OCI-LY7 (cell line): ENCODE measurements around the gene HMCN1. TPM values are rescaled to one million over a fixed set of nuclear protein-coding genes. Genes with fewer than 3 reads are reported as not detected.

Experiments
- BruUV-seq: library from RNA; stranded (reverse); fragments of 400-500 nt; replicated peaks from 2 replicates; lab custom pipeline; 2021; lab: Mats Ljungman, UMichigan
- CTCF ChIA-PET: fragments of 300-600 bp; sonication (Branson Sonifier 250); formaldehyde crosslinking; loops from one replicate; lab custom pipeline; 2022; ENCODE audit warnings: antibody characterized with exemption; ENCODE audit not compliant: unreplicated experiment; lab: Charles Lee
- POLR2A ChIA-PET: fragments of 300-600 bp; sonication (Branson Sonifier 250); formaldehyde crosslinking; loops from one replicate; lab custom pipeline; 2022; ENCODE audit warnings: antibody characterized with exemption; lab: Charles Lee
- DNase-seq: peaks from one replicate; pipeline ENCODE4 v3.0.0-alpha.2; 2015; ENCODE audit warnings: low spot score
- H2AFZ ChIP-seq: fragments of 200-600 bp; sonication (generic), shearing (Covaris generic); 2 replicates; pipeline ENCODE4 v1.6.1; 2014; ENCODE audit warnings: mild to moderate bottlenecking, antibody characterized with exemption, low read length, moderate library complexity
- H3K27ac ChIP-seq: fragments of 200-600 bp; sonication (generic); 2 replicates; pipeline ENCODE4 v1.5.1; 2014; ENCODE audit warnings: mixed run types, low read depth, mild to moderate bottlenecking, moderate library complexity, low read length, inconsistent platforms; ENCODE audit not compliant: poor library complexity, severe bottlenecking
- H3K36me3 ChIP-seq: fragments of 200-600 bp; sonication (generic); 2 replicates; pipeline ENCODE4 v1.6.1; 2014; ENCODE audit warnings: mild to moderate bottlenecking, antibody characterized with exemption, low read length, moderate library complexity, mixed read lengths; ENCODE audit not compliant: insufficient read depth
- H3K4me1 ChIP-seq: fragments of 200-600 bp; sonication (generic); 2 replicates; pipeline ENCODE4 v1.5.1; 2014; ENCODE audit warnings: mild to moderate bottlenecking, low read length; ENCODE audit not compliant: insufficient read depth, poor library complexity, severe bottlenecking
- H3K4me2 ChIP-seq: fragments of 200-600 bp; sonication (generic); 2 replicates; pipeline ENCODE4 v1.6.1; 2014; ENCODE audit warnings: mild to moderate bottlenecking, low read length
- H3K4me3 ChIP-seq: fragments of 200-600 bp; sonication (generic); 2 replicates; pipeline ENCODE4 v1.5.1; 2014; ENCODE audit warnings: mild to moderate bottlenecking, low read depth, low read length; ENCODE audit not compliant: poor library complexity, severe bottlenecking
- H3K79me2 ChIP-seq: fragments of 200-600 bp; sonication (generic); 2 replicates; pipeline ENCODE4 v1.6.1; 2016; ENCODE audit warnings: low read depth, mild to moderate bottlenecking, low read length, moderate library complexity, mixed read lengths; ENCODE audit not compliant: insufficient read depth
- H3K9me2 ChIP-seq: fragments of 200-600 bp; sonication (generic); 2 replicates; pipeline ENCODE4 v1.6.1; 2016; ENCODE audit warnings: mild to moderate bottlenecking, low read length, mixed read lengths; ENCODE audit not compliant: insufficient read depth
- H3K9me3 ChIP-seq: fragments of 200-600 bp; sonication (generic); 2 replicates; pipeline ENCODE4 v1.6.1; 2014; ENCODE audit warnings: mild to moderate bottlenecking, mixed run types, low read length, mixed read lengths
- H4K20me1 ChIP-seq: fragments of 200-600 bp; sonication (generic); 2 replicates; pipeline ENCODE4 v1.6.1; 2014; ENCODE audit warnings: mild to moderate bottlenecking, antibody characterized with exemption, low read length, moderate library complexity, mixed read lengths; ENCODE audit not compliant: insufficient read depth
- EZH2phosphoT487 ChIP-seq: fragments of 200-600 bp; sonication (generic); IDR thresholded peaks from 2 replicates; pipeline ENCODE4 v1.6.1; 2018; ENCODE audit warnings: low read depth, borderline replicate concordance, mild to moderate bottlenecking, mixed run types, antibody characterized with exemption, low read length, moderate library complexity, mixed read lengths
- intact Hi-C: fragments of 100-400 bp; cut with micrococcal nuclease; formaldehyde crosslinking; loops from one replicate; pipeline ENCODE4 v1.10.0; 2022; ENCODE audit not compliant: unreplicated experiment
- total RNA-seq, 2 experiments: library from RNA; depleted of rRNA in 1 of 2; stranded (reverse); fragments of >200 nt in 1 of 2; shearing (Covaris generic) in 1 of 2; gene quantifications; 2 replicates each; pipeline ENCODE4 v1.2.3, GENCODE V29; 2014 to 2022
- TF ChIP-seq, protein P1 (sequence below): fragments of 200-600 bp; sonication (generic); conservative IDR thresholded peaks from 2 replicates; pipeline ENCODE4 v1.5.1; 2014; ENCODE audit warnings: mild to moderate bottlenecking, antibody characterized with exemption, low read length, moderate library complexity, mixed read lengths

HMCN1 gene
- total RNA-seq, 2 experiments from 2014 or later = 0.02 TPM; not detected in 1

DNA sequence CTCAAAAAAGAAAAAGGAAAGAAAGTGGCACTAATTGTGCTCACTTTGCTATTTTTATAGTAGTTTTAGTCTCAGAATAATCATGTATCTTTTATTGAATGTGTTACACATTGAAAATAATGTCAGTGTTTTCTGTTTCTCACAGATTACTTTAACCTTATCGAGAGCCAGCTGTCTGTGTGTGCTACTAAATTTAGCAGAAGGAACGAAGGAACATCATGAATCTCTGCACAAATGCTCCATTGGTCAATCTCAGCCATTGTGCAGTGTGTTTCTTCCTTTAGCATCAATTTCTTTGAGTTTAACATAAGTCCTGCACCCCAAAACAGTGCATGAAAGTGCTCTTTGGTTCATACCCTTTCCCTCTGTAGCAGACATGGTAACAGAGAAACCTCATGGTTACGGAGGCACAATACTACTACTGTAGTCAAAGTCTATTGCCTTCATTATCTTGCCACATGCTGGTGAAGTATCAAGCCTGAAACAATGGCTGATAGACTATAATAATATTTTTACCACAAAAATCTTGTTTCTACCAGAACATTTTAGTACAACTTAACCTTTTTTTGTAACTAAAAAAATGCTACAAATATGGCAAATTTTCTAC lies 310.0 kb downstream of the HMCN1 start:
- no peaks in the 10 kb centered on the region for H3K9me3 ChIP-seq
- POLR2A ChIA-PET = no interaction called here
- TF ChIP-seq, protein P1, sequence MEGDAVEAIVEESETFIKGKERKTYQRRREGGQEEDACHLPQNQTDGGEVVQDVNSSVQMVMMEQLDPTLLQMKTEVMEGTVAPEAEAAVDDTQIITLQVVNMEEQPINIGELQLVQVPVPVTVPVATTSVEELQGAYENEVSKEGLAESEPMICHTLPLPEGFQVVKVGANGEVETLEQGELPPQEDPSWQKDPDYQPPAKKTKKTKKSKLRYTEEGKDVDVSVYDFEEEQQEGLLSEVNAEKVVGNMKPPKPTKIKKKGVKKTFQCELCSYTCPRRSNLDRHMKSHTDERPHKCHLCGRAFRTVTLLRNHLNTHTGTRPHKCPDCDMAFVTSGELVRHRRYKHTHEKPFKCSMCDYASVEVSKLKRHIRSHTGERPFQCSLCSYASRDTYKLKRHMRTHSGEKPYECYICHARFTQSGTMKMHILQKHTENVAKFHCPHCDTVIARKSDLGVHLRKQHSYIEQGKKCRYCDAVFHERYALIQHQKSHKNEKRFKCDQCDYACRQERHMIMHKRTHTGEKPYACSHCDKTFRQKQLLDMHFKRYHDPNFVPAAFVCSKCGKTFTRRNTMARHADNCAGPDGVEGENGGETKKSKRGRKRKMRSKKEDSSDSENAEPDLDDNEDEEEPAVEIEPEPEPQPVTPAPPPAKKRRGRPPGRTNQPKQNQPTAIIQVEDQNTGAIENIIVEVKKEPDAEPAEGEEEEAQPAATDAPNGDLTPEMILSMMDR = no peak
- no peak for TF ChIP-seq EZH2phosphoT487
- CTCF ChIA-PET = no interaction called here
- no peaks in the 10 kb centered on the region for H3K9me2 ChIP-seq
- BruUV-seq = no TSS peak
- no peak overlapping the region for H2AFZ ChIP-seq
- no peaks in the 10 kb centered on the region for H4K20me1 ChIP-seq
- no peak overlapping the region for H3K4me3 ChIP-seq
- H3K79me2 ChIP-seq = no peaks in the 10 kb centered on the region
- H3K27ac ChIP-seq = no peak overlapping the region
- no peaks in the 10 kb centered on the region for H3K4me1 ChIP-seq
- intact Hi-C loops = no loop called here
- DNase-seq = no peak
- no peak overlapping the region for H3K4me2 ChIP-seq
- H3K36me3 ChIP-seq = no peaks in the 10 kb centered on the region

DNA sequence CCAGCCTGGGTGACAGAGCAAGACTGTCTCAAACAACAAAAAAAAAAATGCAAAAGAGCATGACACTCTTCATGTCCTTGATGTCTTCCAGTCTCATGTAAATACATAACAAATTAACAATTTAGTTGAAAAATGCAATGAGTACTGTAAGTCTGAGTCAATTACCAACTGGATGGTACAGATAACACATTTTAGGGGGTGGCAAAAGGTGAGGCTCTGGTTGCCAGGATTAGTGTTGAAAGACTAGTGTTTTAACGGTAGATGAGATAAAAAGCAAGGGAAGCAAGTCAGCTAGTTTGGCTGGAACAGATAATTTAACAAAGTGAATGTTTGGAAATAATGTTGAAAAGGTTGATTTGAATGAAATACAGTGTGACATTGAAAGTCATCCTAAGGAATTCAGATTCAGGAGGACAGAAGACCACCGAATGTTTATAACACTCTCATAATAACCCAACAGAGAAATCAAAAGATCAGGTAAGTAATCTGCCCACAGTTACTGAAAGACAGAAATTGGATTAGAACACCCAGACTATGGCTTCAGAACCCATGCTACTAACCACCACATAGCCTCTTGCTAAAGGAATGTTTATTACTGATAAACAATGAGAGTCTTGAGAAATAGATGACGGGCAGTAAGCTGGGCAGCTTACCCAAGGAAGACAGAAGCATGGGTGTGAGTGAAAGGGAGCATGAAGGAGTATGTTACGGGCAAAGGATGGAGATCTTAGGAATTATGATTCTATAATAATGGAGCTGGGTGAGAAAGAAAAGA lies 312.4 kb downstream of the HMCN1 start:
- intact Hi-C loops = no loop called here
- H3K9me3 ChIP-seq = no peaks in the 10 kb centered on the region
- H4K20me1 ChIP-seq = no peaks in the 10 kb centered on the region
- no TSS peak for BruUV-seq
- no peak overlapping the region for H3K4me3 ChIP-seq
- no peak overlapping the region for H3K4me2 ChIP-seq
- H2AFZ ChIP-seq = no peak overlapping the region
- POLR2A ChIA-PET = no interaction called here
- H3K27ac ChIP-seq = no peak overlapping the region
- H3K79me2 ChIP-seq = no peaks in the 10 kb centered on the region
- TF ChIP-seq, protein P1 = no peak
- no peak for TF ChIP-seq EZH2phosphoT487
- no peak for DNase-seq
- no peaks in the 10 kb centered on the region for H3K9me2 ChIP-seq
- CTCF ChIA-PET = no interaction called here
- H3K4me1 ChIP-seq = no peaks in the 10 kb centered on the region
- no peaks in the 10 kb centered on the region for H3K36me3 ChIP-seq

DNA sequence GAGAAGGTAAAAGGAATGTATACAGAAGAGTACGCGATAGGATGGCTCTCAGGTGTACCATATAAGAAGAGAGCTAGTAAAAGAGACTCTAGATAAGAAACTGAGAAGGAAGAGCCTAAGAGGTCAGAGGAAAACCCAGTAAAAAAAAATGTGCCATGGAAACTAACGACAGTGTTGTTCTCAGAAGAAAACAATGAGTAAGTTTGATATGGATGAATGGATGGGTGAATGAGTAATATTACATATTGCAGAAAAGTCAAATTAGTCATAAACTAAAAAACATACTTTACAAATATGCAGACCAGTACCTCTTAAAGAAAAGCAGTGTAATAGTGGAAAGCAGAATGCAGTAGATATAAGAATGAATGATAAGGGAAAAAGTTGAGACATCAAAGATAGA lies 316.2 kb downstream of the HMCN1 start:
- no peaks in the 10 kb centered on the region for H4K20me1 ChIP-seq
- no peak overlapping the region for H3K4me3 ChIP-seq
- no peaks in the 10 kb centered on the region for H3K36me3 ChIP-seq
- no peaks in the 10 kb centered on the region for H3K9me3 ChIP-seq
- POLR2A ChIA-PET = interaction anchor here (0.6 kb wide), 1 partner anchor 986 kb away, joined by 3 read pairs; no protein-coding TSS in a partner anchor
- no TSS peak for BruUV-seq
- no peak overlapping the region for H3K27ac ChIP-seq
- no peak overlapping the region for H2AFZ ChIP-seq
- no peaks in the 10 kb centered on the region for H3K79me2 ChIP-seq
- CTCF ChIA-PET = no interaction called here
- TF ChIP-seq EZH2phosphoT487 = no peak
- TF ChIP-seq, protein P1 = no peak
- no peak for DNase-seq
- intact Hi-C loops = no loop called here
- no peaks in the 10 kb centered on the region for H3K4me1 ChIP-seq
- H3K9me2 ChIP-seq = no peaks in the 10 kb centered on the region
- H3K4me2 ChIP-seq = no peak overlapping the region
